ENCODE data around the gene CISD2. TPM values are rescaled to one million over a fixed set of nuclear protein-coding genes. Genes with fewer than 3 reads are reported as not detected.

Gene CISD2
- total and polyA plus RNA-seq, 2 of the 4 experiments (the other 2 are of a cell fraction): 7.0 to 14.4 TPM

DNA sequence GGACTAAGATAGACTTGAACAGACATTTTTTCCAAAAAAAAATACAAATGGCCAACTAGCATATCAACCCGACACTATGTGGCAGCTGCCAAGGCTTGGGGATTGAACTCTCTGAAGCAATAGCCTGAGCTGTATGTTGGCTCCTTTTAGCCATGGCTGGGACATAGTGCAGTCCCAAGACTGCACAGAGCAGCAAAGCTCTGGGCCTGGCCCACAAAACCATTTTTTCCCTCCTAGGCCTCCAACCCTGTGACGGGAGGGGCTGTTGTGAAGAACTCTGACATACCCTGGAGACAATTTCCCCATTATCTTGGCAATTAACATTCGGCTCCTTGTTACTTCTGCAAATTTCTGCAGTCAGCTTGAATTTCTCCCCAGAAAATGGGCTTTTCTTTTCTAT lies 50.1 kb downstream of the CISD2 start:
- H2BK15ac ChIP-seq (ENCODE audit: low read depth, low read length): no peak overlapping the region
- H2AFZ ChIP-seq (replicated peaks; ENCODE audit: low read length, poor library complexity): no peak overlapping the region
- no peak overlapping the region for H3K4ac ChIP-seq (ENCODE audit: low read depth, low read length)
- ATAC-seq (ENCODE audit: low read depth): no peak
- H3K23ac ChIP-seq (ENCODE audit: low read depth, low read length): no peak overlapping the region
- H4K20me1 ChIP-seq (ENCODE audit: insufficient read depth, low read length): no peaks in the 10 kb centered on the region
- TF ChIP-seq FOS (IDR thresholded peaks at IDR 0.05; ENCODE audit: low read depth, low read length) (no peak), MAZ (IDR thresholded peaks at IDR 0.05; ENCODE audit: borderline replicate concordance, low read depth, low read length) (no peak), NFE2L2 (IDR thresholded peaks at IDR 0.05; ENCODE audit: low read depth, low read length) (no peak), POLR2A (IDR thresholded peaks at IDR 0.05; ENCODE audit: low read depth, low read length) (no peak), CHD1 (IDR thresholded peaks at IDR 0.05; ENCODE audit: low read depth, low read length) (no peak), CEBPB (IDR thresholded peaks at IDR 0.05; ENCODE audit: low read depth, low read length) (no peak), SMC3 (IDR thresholded peaks at IDR 0.05; ENCODE audit: low read depth, low read length) (no peak), RAD21 (IDR thresholded peaks at IDR 0.05; ENCODE audit: low read length) (no peak)
- TF ChIP-seq, protein P1, sequence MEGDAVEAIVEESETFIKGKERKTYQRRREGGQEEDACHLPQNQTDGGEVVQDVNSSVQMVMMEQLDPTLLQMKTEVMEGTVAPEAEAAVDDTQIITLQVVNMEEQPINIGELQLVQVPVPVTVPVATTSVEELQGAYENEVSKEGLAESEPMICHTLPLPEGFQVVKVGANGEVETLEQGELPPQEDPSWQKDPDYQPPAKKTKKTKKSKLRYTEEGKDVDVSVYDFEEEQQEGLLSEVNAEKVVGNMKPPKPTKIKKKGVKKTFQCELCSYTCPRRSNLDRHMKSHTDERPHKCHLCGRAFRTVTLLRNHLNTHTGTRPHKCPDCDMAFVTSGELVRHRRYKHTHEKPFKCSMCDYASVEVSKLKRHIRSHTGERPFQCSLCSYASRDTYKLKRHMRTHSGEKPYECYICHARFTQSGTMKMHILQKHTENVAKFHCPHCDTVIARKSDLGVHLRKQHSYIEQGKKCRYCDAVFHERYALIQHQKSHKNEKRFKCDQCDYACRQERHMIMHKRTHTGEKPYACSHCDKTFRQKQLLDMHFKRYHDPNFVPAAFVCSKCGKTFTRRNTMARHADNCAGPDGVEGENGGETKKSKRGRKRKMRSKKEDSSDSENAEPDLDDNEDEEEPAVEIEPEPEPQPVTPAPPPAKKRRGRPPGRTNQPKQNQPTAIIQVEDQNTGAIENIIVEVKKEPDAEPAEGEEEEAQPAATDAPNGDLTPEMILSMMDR (conservative IDR thresholded peaks at IDR 0.05; ENCODE audit: low read depth, low read length): no peak
- TF ChIP-seq, protein P2, sequence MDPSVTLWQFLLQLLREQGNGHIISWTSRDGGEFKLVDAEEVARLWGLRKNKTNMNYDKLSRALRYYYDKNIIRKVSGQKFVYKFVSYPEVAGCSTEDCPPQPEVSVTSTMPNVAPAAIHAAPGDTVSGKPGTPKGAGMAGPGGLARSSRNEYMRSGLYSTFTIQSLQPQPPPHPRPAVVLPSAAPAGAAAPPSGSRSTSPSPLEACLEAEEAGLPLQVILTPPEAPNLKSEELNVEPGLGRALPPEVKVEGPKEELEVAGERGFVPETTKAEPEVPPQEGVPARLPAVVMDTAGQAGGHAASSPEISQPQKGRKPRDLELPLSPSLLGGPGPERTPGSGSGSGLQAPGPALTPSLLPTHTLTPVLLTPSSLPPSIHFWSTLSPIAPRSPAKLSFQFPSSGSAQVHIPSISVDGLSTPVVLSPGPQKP (IDR thresholded peaks at IDR 0.05; ENCODE audit: borderline replicate concordance, low read depth, low read length): no peak
- TF ChIP-seq, protein P3, sequence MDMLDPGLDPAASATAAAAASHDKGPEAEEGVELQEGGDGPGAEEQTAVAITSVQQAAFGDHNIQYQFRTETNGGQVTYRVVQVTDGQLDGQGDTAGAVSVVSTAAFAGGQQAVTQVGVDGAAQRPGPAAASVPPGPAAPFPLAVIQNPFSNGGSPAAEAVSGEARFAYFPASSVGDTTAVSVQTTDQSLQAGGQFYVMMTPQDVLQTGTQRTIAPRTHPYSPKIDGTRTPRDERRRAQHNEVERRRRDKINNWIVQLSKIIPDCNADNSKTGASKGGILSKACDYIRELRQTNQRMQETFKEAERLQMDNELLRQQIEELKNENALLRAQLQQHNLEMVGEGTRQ (IDR thresholded peaks at IDR 0.05; ENCODE audit: low read depth, low read length): no peak
- WGBS, 2 experiments (ENCODE audit: extremely low coverage in 2 of 2, insufficient read length in 1 of 2): no CpG with 5 or more reads among the region's 3 CpGs
- H2BK120ac ChIP-seq (ENCODE audit: low read depth, low read length): no peak overlapping the region
- intact Hi-C loops (cut with micrococcal nuclease) (no loop called here), dilution Hi-C loops (cut with HindIII; ENCODE audit: low sequenced_read_pairs, unreplicated experiment) (no loop called here), in situ Hi-C loops (cut with MboI; ENCODE audit: low sequenced_read_pairs) (no loop called here)
- H3K18ac ChIP-seq (ENCODE audit: low read depth, low read length): no peak overlapping the region
- no peaks in the 10 kb centered on the region for H3K9me1 ChIP-seq (ENCODE audit: insufficient read depth, low read length)
- H3K14ac ChIP-seq (replicated peaks; ENCODE audit: low read depth, low read length): no peak overlapping the region
- no peak overlapping the region for H4K5ac ChIP-seq (ENCODE audit: low read depth, low read length)
- no peak overlapping the region for H3K27ac ChIP-seq (ENCODE audit: insufficient read depth, low read length)
- no peak overlapping the region for H2BK5ac ChIP-seq (ENCODE audit: low read depth, low read length, poor library complexity, severe bottlenecking)
- no peak overlapping the region for H3K56ac ChIP-seq (ENCODE audit: extremely low read depth, insufficient read depth, low read length)
- no peaks in the 10 kb centered on the region for H3K4me1 ChIP-seq (ENCODE audit: control insufficient read depth, insufficient read depth, low read length)
- H3K4me3 ChIP-seq (ENCODE audit: insufficient read depth, low read depth, low read length): no peak overlapping the region
- BruUV-seq (replicated peaks): no TSS peak
- H3K79me1 ChIP-seq (ENCODE audit: low read depth in 1 of 2, low read length in 2 of 2): no peaks in the 10 kb centered on the region
- no peaks in the 10 kb centered on the region for H3K27me3 ChIP-seq (ENCODE audit: control insufficient read depth, insufficient read depth, low read length)
- no peaks in the 10 kb centered on the region for H3K9me3 ChIP-seq (ENCODE audit: control insufficient read depth, insufficient read depth, low read length)
- H2BK20ac ChIP-seq (ENCODE audit: low read depth, low read length): no peak overlapping the region
- H2AK9ac ChIP-seq (replicated peaks; ENCODE audit: low read depth, low read length, poor library complexity): no peak overlapping the region
- POLR2A ChIA-PET (ENCODE audit: unreplicated experiment): no interaction called here
- H3K4me2 ChIP-seq (ENCODE audit: low read depth, low read length): no peak overlapping the region
- CTCF ChIA-PET: no interaction called here
- H4K91ac ChIP-seq (ENCODE audit: insufficient read depth, low read depth, low read length): no peak overlapping the region
- no peak overlapping the region for H4K8ac ChIP-seq (ENCODE audit: low read depth in 2 of 2, low read length in 2 of 2)
- H3K36me3 ChIP-seq (ENCODE audit: control insufficient read depth, insufficient read depth, low read length): no peaks in the 10 kb centered on the region
- H2AK5ac ChIP-seq (ENCODE audit: low read depth, low read length): no peak overlapping the region
- no peak overlapping the region for H3K9ac ChIP-seq (ENCODE audit: low read depth, low read length)
- DNase-seq: no peak
